ENCODE measurements around the gene FRMD4B.

GRCh38 chr3:69252631-69253030 is 133.3 kb downstream of the FRMD4B start:
- TF ChIP-seq EZH2phosphoT487 (IDR thresholded peaks at IDR 0.05; ENCODE audit: insufficient read depth, low read depth) (no peak), EZH2 (IDR thresholded peaks at IDR 0.05; ENCODE audit: insufficient read depth, poor library complexity, severe bottlenecking) (no peak)
